ENCODE results near the gene ZNF710. TPM values are rescaled to one million over a fixed set of nuclear protein-coding genes. Genes with fewer than 3 reads are reported as not detected.
A peak's percentile ranks its signal among the peaks of the same experiment; 100 is the strongest.

The ZNF710 gene
- total and polyA plus RNA-seq, 11 donors, result 2.9 to 22.4 (median 5.9) TPM

GRCh38 chr15:90063770-90064247 is 62.7 kb downstream of the ZNF710 start:
- Histone ChIP-seq H3K27me3 (no peaks in the 10 kb centered on the region), H3K4me1 (peaks cover 3 to 73% (median 56%) of the 10 kb centered on the region in 12 donors), H3K27ac (peak overlapping the region; percentile 63 to 90 (median 82)), H3K9me3 (no peaks in the 10 kb centered on the region), H3K36me3 (peaks cover 0 to 19% (median 10%) of the 10 kb centered on the region in 9 donors), H3K4me3 (no peak overlapping the region)
- peak in 3 of 5 donors; percentile 45 to 71 (median 59) for DNase-seq
- peak in 3 of 4 donors; percentile 22 to 52 (median 29) for ATAC-seq
- intact Hi-C loops (cut with DNase I), result loop anchor here in 2 of 10 donors (5.0 to 10.0 kb wide), 2 partner anchors 59 to 302 kb away; partner anchors contain the start of gene ZNF710 (in 1 of the 2)
- WGBS, 4 donors, result 66 to 89% (median 76%) methylated on average over 10 to 11 of the region's 11 CpGs
- TF ChIP-seq CTCF (IDR thresholded peaks at IDR 0.05), result no peak

- TF ChIP-seq CTCF (IDR thresholded peaks at IDR 0.05) (no peak), POLR2A (IDR thresholded peaks at IDR 0.05) (no peak)
- WGBS, 4 donors, result 27 to 48% (median 29%) methylated on average over 18 to 30 of the region's 30 CpGs
- ATAC-seq, result peak; percentile 47 to 81 (median 71)
- DNase-seq, result peak; percentile 78 to 89 (median 84)
- Histone ChIP-seq H3K27ac (peak overlapping the region; percentile 63 to 90 (median 82)), H3K36me3 (peaks cover 0 to 19% (median 10%) of the 10 kb centered on the region in 9 donors), H3K9me3 (no peaks in the 10 kb centered on the region), H3K27me3 (no peaks in the 10 kb centered on the region), H3K4me1 (peaks cover 3 to 72% (median 48%) of the 10 kb centered on the region in 12 donors), H3K4me3 (peak overlapping the region in 7 of 12 donors; percentile 0 to 34 (median 14))
- intact Hi-C loops (cut with DNase I), result loop anchor here in 7 of 10 donors (1.0 to 10.0 kb wide), 7 partner anchors 33 to 303 kb away; partner anchors contain the start of genes ZNF710 (in 4 of the 7) and AP3S2 (in 1 of the 7)
These were observed 64.0 kb downstream of the ZNF710 start for GRCh38 chr15:90064911-90065681.

DNA sequence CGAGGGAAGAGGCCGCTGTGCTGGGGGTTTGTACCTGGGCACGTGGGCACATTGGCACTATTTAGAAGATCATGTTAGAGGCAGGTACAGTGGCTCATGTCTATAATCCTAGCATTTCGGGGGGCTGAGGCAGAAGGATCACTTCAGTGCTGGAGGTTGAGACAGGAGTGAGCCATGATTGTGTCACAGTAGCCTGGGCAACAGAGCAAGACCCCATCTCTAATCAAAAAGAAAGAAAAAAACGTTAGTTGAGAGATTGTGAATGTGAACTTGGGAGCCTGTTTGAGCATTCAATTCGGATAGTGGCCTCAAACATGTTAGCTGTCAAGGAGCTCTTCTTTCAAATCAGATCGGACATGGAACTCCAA is 64.5 kb downstream of the ZNF710 start:
- ATAC-seq (no peak), DNase-seq (no peak)
- intact Hi-C loops (cut with DNase I), result loop anchor here in 7 of 10 donors (1.0 to 10.0 kb wide), 7 partner anchors 33 to 173 kb away; partner anchors contain the start of genes ZNF710 (in 5 of the 7) and AP3S2 (in 1 of the 7)
- H3K36me3 ChIP-seq, result peaks cover 0 to 19% (median 10%) of the 10 kb centered on the region in 9 donors
- no peaks in the 10 kb centered on the region for H3K27me3 ChIP-seq
- no peak overlapping the region for H3K4me3 ChIP-seq
- H3K27ac ChIP-seq, result peak overlapping the region in 11 of 12 donors; percentile 63 to 90 (median 83)
- H3K9me3 ChIP-seq, result no peaks in the 10 kb centered on the region
- H3K4me1 ChIP-seq, result peaks cover 3 to 72% (median 46%) of the 10 kb centered on the region in 12 donors
- TF ChIP-seq CTCF (IDR thresholded peaks at IDR 0.05) (no peak), POLR2A (IDR thresholded peaks at IDR 0.05) (no peak)
- WGBS, 4 donors, result 82 to 87% (median 84%) methylated on average over 7 of the region's 7 CpGs
